Endothelial cell of hepatic sinusoid (primary cell): ENCODE data around the gene CELF5.
"Not testable (repeated sequence)": the region's sequence is repeated elsewhere in the genome, so short reads cannot be mapped to it uniquely, and the experiment has no call there.

Experiments used
- in situ Hi-C: cut with HindIII; loops from 2 replicates; pipeline ENCODE4 v1.10.0; 2017; ENCODE audit warnings: low sequenced_read_pairs

The CELF5 gene

DNA sequence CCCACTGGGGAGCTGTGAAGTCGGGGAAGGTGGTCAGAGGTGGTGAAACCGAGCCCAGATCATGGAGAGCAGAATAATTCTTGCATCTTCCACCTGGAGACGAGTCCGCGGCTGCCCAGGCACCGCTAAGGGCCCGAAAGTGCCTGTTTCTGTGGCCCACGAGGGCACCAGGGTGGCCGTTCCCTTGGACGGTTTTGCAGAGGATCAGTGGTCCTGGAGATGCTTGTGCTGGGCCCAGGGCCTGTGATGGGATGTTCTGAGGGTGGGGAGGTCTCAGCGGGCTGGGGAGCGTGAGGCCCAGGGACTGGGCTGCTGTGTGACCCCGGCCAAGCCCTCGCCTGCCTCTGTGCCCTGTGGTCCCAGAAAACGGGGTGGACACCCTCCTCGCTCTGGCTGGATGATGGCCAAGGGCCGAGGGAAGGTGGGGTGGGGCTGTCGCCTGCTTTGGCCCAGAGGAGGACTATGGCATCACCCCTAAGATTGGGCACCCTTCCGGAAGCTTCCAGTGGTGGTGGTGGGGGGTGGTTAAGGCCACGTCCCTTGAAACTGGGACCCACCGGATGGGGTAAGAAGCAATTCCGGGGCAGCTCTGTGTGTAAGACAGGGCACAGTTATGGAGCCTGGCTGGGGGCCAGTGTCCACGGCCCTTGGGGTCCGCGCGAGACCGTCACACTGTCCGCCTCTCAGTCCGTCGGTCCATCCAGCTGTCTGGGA is 90.7 kb downstream of the CELF5 start:
- in situ Hi-C loops = loop anchor here (5.0 kb wide), 1 partner anchor 152 kb away; no protein-coding TSS in a partner anchor

DNA sequence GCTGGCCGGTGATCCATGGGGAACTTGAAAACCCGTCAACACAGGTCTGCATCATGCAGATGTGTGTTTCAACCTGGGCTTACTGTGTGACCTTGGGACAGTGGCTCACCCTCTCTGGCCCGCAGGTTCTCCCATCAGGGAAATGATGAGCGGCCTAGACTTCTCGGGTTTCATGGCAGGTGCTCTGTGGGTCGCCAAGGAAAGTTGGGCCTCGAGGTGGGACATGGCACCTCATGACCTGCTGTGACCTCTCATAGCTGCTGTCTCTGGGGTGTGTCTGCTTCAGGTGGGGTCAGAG is 91.2 kb downstream of the CELF5 start:
- in situ Hi-C loops = loop anchor here (5.0 kb wide), 1 partner anchor 152 kb away; no protein-coding TSS in a partner anchor

GRCh38 chr19:3316132-3316648 is 91.7 kb downstream of the CELF5 start:
- in situ Hi-C loops = loop anchor here (5.0 kb wide), 1 partner anchor 151 kb away; no protein-coding TSS in a partner anchor

- in situ Hi-C loops = loop anchor here (5.0 kb wide), 1 partner anchor 151 kb away; no protein-coding TSS in a partner anchor
Observed at GRCh38 chr19:3316659-3317207, 92.3 kb downstream of the CELF5 start.

- in situ Hi-C loops = loop anchor here (5.0 to 10.0 kb wide), 3 partner anchors 85 to 395 kb away; no protein-coding TSS in a partner anchor
Observed at GRCh38 chr19:3319643-3320353, 95.3 kb downstream of the CELF5 start.

DNA sequence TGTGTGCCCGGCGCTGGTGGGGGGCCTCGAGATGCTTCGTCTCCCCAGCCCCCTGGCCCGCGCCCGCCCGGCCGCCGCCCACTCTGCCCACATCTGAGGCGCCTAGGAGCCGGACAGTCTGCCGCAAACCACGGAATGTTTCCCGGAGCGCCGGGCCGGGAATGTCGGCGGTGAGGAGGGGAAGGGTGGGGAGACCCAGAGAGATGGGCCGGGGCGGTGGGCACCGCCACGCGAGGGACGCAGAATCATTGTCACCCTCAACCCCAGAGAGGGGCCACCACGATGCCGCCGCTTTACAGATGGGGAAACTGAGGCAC is 95.9 kb downstream of the CELF5 start:
- in situ Hi-C loops = loop anchor here (10.0 kb wide), 2 partner anchors 86 to 394 kb away; no protein-coding TSS in a partner anchor

GRCh38 chr19:3320853-3321252 is 96.4 kb downstream of the CELF5 start:
- in situ Hi-C loops = loop anchor here (10.0 kb wide), 2 partner anchors 86 to 394 kb away; no protein-coding TSS in a partner anchor

- in situ Hi-C loops = loop anchor here (10.0 kb wide), 2 partner anchors 87 to 393 kb away; no protein-coding TSS in a partner anchor
Observed at GRCh38 chr19:3321696-3322095, 97.2 kb downstream of the CELF5 start.

DNA sequence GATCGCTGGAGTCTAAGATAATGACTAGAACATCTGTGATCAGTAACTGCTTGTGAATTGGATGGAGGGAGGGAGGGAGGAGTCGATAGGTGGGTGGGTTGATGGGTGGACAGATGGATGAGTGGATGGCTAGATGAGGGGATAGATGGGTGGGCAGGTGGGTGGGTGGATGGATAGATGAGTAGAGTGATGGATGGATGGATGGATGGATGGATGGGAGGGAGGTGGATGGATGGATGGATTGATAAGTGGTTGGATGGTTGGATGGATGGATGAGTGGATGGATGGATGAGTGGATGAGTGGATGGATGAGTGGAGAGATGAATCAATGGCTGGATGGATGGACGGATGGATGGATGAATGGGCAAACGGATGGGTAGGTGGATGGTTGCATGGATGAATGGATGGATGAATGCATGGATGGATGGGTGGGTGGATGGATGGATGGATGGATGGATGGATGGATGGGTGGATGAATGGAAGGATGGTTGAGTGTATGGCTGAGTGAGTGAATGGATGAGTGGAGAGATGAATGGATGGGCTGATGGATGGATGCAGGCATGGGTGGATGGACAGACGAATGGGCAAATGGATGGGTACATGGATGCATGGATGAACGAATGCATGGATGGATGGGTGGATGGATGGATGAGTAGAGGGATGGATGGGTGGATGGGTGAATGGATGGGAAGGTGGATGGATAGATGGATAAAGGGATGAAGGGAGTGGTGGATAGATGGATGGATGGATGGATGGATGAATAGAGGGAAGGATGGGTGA is 97.9 kb downstream of the CELF5 start:
- in situ Hi-C loops = loop anchor here (10.0 kb wide), 2 partner anchors 88 to 392 kb away; no protein-coding TSS in a partner anchor

DNA sequence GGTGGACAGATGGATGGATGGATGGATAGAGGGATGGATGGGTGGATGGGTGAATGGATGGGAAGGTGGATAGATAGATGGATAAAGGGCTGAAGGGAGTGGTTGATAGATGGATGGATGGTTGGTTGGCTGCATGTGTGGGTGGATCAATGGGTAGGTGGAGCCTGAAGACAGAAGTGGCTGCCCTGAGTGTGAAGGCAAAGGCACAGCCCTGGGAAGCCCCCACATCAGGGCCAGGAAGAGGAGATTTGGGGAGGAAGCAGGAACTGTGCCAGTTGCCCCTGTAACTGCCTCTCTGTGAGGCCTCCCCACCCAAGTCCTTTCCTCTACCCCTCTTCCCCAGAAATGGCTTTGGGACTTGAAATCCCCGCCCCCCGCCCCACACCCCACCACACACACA is 98.6 kb downstream of the CELF5 start:
- in situ Hi-C loops = loop anchor here (10.0 kb wide), 2 partner anchors 88 to 392 kb away; no protein-coding TSS in a partner anchor

- in situ Hi-C loops = loop anchor here (10.0 kb wide), 2 partner anchors 89 to 391 kb away; no protein-coding TSS in a partner anchor
Observed at GRCh38 chr19:3323658-3324057, 99.2 kb downstream of the CELF5 start.

- in situ Hi-C loops = loop anchor here (10.0 kb wide), 2 partner anchors 90 to 390 kb away; no protein-coding TSS in a partner anchor
Observed at GRCh38 chr19:3324405-3324856, 100.0 kb downstream of the CELF5 start.

DNA sequence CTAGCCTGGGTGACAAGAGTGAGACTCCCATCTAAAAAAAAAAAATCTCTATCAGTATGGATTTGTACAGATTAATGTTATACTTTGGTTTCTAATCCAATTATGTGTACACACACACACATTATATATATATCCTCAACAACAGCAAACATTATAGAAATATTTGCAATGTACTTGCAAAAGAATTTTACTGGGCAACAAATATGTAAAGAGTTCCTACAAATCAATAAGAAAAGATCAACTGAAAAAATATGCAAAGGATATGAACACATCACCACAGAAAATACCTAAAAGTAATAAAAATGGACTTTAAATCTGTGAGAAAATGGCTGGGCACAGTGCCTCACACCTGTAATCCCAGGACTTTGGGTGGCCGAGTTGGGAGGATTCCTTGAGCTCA is 101.0 kb downstream of the CELF5 start:
- in situ Hi-C loops = loop anchor here (10.0 kb wide), 2 partner anchors 91 to 389 kb away; no protein-coding TSS in a partner anchor

- in situ Hi-C loops = loop anchor here (10.0 kb wide), 2 partner anchors 94 to 386 kb away; no protein-coding TSS in a partner anchor
Observed at GRCh38 chr19:3328743-3329142, 104.3 kb downstream of the CELF5 start.

- in situ Hi-C loops = no loop called here
Observed at GRCh38 chr19:3330047-3330446, 105.6 kb downstream of the CELF5 start.

DNA sequence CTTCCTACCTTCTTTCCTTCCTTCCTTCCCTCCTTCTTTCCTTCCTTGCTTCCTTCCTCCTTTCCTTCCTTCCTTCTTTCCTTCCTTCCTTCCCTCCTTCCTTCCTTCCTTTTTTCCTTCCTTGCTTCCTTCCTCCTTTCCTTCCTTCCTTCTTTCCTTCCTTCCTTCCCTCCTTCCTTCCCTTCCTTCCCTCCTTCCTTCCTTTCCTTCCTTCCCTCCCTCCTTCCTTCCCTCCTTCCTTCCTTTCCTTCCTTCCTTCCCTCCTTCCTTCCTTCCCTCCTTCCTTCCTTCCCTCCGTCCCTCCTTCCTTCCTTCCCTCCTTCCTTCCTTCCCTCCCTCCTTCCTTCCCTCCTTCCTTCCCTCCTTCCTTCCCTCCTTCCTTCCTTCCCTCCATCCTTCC is 107.8 kb downstream of the CELF5 start:
- in situ Hi-C loops = not testable (repeated sequence)

DNA sequence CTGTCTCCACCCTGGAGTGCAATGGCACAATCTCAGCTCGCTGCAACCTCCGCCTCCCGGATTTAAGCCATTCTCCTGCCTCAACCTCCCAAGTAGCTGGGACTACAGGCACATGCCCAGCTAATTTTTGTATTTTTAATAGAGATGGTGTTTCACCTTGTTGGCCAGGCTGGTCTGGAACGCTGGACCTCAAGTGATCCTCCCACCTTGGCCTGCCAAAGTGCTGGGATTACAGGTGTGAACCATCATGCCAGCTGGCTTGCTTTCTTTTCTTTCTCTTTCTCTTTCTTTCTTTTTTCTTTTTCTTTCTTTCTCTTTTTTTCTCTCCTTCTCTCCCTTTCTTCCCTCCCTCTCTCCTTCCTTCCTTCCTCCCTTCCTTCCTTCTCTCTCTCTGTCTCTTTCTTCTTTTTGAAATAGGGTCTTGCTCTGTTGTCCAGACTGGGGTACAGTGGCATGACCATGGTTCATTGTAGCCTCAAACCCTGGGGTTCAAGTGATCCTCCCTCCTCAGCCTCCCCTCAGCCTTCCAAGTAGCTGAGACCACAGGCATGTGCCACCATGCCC is 108.6 kb downstream of the CELF5 start:
- in situ Hi-C loops = no loop called here

DNA sequence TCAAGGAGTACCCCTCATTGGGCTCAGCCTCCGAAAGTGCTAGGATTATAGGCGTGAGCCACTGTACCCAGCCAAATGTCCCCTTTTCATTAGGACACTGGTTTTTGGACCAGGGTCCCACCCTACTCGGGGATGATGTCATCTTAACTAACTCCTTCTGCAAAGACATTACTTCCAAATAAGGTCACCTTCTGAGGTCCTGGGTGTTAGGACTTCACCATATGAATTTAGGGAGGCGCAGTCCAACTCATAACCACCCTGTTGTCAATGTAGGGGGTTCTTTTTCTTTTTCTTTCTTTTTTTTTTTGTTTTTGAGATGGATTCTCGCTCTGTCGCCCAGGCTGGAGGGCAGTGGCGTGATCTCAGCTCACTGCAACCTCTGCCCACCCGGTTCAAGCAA is 109.2 kb downstream of the CELF5 start:
- in situ Hi-C loops = no loop called here

- in situ Hi-C loops = not testable (repeated sequence)
Observed at GRCh38 chr19:3334749-3335430, 110.4 kb downstream of the CELF5 start.
